Kidney capillary endothelial cell (primary cell): ENCODE data around the gene MPP2.
"Not testable (repeated sequence)": the region's sequence is repeated elsewhere in the genome, so short reads cannot be mapped to it uniquely, and the experiment has no call there.

ENCODE experiments used
- DNase-seq: peaks from one replicate; pipeline ENCODE4 v3.0.0-alpha.2; 2018; ENCODE audit warnings: low spot score

MPP2 gene

DNA sequence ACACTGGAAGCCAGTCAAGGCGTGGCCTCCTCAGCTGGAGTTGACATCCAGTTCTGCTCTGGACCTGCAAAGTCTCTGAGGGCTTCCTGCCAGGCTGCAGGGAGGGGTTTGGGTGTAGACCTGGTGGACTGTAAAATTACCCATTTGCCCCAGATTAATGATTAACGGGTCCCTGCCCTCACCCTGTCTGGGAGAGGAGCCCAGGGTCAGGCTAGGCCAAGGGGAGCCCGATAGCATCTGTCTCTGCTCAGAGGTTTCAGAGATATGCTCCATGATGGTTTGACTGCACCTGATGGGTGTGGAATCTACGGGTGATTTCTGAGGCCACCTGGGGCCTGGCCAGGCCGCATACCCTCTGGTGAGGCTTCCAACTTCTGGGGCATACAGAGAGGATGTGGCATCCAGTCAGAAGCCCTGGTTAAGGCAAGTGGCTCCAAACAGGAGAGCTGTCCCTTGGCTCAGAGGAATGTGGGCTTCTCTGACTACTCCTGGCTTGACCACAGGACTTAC, 23.8 kb upstream of the MPP2 start:
- DNase-seq, result no peak

DNA sequence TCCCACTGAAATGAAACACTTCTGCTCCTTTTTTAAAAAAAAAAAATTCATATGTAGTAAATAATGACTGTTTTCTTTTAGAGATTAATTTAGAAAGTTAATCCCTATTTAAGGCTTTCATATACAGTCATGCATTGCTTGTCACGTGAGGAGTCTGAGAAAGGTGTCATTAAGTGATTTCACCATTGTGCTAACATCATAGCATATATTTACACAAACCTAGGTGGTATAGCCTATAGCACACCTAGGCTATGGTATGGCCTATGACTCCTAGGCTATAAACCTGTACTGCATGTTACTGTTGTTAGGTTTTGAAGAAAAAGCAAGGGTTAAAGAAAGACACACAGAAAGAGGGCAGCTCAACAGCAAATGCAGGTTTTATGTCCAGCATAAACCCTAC, 21.3 kb upstream of the MPP2 start:
- DNase-seq, result no peak

DNA sequence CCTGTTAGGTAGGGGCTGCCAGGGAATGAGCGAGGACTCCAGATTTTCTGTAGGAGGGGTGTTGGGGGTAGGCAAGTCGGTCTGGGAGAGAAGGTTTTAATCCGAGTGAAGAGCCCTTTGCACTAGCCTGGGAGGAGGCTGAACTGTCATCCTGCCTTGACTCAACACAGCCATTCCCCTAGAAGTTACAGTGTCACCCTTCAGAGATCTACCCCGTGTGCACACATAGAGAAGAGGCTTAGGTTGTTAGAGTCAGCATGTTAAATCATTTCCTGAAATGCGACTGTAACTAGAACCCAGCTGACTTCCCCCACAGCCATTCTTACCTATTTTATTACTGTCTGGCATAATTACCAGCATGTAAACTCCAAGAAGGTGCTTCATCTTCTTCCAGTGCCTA, 20.6 kb upstream of the MPP2 start:
- DNase-seq, result not testable (repeated sequence)

DNA sequence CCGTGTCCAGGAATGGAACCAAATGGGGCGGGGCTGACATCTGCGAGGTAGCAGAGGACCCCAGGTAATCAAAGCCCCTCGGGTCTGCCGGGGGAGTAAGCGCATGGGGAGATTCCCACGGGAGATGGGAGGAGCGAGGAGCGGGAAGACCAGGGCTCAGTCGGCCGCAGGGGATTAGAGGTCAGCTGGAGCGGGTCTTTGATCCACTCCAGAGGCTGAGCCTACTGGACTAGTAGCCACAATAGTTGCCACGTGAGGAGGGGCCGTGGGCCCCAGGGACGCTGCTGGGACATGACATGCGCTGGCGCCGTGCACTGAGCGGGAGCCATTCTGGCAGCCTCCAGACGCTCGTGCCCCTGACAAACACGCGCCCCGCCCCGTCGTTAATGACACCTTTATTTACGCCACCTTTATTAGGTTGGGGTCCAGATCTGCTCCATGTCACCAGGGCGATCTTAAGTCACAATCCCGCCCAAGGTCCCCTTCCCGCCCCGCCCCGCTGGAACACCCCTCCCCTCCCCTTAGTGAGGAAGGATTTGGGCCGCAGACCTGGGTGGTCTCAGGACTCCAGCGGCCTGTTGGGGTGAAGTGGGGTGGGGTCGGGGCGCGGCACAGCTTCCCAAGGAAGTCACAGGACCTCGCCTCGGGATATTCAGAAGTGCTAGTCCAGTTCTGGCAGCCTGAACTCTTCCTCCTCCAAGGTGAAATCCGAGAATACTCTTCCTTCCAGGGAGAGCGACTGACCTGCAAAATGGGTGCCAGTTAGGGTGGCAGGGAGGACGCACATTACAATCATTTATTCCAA, 19.9 kb upstream of the MPP2 start:
- no peak for DNase-seq

DNA sequence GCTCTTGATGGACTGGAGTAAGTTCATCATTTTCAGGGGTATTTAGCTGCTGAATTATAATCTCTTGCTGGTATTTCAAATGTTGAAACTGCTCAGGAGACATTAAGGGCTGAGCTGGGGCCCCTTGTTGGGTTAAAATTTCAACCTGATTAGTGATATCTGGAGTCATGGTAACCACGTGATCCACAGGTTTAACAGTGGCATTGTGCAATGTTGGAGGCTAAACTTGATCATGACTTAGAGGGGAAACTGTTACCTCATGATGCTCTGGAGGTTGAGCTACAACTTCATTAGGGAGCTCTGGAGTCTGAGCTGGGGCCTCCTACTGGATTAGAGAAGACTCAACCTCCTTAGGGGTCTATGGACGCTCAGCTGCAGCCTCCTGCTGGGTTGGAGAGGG, 17.2 kb upstream of the MPP2 start:
- no peak for DNase-seq

DNA sequence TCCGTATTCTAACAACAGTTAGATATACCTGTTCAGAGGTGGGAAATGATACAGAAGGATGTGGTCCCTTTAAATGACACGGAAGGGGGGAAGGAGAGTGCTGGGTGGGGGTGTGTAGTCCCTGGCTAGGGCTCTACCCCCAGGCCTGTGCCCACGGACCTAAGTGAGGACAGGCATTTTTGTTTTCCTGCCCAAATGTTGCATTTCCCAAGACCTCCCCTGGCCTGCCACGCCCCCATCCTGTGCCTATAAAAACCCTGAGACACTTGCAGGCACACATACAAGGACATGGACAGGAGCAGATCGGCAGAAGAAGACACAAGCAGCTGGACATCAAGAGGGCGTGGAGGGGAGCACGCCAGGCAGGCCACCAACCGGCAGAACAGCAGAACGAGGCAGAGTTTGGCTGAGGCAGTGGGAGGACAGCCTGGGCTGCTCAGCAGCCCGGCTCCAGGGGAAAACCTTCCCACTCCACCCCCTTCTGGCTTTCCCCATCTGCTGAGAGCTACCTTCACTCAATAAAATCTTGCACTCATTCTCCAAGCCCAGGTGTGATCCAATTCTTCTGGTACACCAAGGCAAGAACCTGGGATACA, 13.3 kb upstream of the MPP2 start:
- DNase-seq, result no peak

DNA sequence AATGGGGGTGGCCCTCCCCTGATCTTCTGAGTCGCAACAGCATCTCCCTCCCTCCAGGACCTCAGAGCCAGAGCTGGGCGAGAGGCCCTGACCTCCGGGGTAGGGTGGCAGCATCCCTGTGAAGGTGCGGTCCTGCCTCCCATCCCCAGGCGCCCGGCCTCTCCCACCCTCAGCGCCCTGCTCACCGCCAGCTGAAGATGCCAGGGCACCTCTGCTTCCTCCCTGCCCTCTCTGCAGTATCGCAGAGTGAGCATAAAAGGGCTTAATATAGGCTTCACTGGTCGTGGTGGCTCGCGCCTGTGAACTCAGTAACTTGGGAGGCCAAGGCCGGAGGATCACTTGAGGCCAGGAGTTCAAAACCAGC, 10.7 kb upstream of the MPP2 start:
- no peak for DNase-seq

DNA sequence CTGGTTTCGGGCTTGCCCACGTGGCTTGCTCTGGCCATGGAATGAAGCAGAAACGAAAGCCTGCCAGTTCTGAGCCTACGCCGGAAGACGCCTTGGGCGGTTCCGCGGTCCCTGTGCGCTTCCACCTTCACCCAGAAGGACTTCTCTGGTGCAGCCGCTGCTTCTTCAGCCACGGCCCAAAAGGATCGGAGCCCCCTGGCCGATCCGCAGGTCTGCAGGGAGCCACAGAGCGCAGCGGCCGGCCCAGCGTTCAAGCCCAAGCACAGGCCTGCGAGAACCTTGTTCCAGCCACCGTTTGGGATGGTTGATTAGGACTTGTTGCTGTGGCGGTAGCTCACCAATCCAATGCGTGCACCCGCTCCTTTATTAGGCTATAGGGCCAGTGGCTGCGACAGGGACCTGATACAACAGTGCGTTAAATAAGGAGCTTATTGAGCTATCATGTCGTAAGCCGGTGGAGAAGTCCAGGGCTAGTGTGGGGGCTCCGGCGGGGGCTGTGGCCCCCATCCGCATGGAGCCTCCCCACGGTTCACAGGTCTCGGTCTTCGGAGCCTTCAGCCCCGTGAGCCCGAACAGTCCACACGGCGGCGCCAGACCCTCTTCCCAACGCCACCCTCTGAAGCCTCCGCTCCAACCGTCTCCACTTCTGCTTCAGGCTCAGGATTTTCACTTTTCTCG, 10.2 kb upstream of the MPP2 start:
- DNase-seq, result no peak

DNA sequence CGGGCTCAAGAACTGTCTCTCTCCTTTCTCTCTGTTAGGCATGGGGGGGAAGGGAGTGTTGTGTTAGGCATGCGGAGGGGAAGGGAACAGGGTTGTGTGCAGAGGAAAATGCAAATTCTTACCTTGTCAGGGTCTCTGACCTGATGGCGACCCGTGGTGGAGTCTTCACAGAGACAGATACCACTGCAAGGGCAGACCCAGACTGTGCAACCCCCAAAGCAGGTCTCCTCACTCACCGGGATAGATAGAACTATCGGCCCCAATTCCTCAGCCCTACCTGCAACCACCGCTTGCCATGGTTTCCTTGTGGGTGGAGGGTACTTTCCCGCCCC, 9.6 kb upstream of the MPP2 start:
- DNase-seq, result no peak

DNA sequence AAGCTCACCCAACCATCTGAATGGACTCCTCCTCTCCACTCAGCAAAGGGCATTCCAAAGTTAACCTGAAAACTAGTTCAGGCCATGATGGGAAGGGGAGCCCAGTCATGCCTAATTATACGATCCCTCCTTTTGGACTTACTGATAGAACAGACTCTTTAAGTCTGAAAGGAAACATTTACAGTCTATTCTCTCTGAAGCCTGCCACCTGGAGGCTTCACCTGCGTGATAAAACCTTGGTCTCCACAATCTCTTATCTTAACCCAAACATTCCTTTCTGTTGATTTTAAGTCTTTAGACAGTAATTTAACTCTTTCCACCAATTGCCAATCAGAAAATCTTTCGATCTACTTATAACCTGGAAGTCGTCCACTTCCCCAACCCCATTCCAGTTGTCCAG, 9.0 kb upstream of the MPP2 start:
- no peak for DNase-seq

DNA sequence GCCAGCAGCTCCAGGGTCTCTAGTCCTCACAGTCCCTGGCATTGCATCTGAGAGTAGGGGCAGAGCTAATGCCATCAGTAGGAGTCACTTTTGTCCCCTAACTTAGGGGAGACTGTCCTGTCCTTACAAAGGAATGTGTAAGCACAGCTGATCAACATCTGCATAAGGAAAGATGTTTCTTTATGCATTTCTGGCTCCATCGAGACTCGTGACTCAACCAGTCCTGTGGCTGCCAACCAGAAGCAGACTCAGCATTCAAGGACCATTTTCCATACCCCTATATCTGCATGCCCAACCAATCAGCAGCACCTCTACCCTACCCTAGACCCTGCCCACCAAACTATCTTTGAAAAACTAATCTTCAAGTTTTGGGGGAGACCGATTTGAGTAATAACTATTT, 8.2 kb upstream of the MPP2 start:
- DNase-seq, result no peak

DNA sequence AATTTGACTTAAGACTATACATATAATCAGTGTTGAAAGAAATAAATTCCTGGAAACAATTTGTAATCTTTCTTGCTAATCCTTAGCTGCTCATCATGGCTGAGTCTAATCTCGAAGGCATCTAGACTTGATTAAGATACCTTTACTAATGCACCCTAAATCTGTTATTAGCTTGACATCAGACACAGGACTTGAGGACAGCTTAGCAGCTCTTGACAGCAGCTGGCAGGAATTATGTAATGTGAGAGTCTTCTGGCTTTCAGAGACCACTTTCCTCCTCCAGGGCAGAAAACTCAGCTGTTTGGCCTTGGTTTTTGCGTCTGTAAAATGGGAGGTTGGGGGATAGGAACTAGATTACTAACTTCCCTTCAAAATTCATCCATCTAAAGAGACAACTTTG, 7.1 kb upstream of the MPP2 start:
- DNase-seq, result no peak

DNA sequence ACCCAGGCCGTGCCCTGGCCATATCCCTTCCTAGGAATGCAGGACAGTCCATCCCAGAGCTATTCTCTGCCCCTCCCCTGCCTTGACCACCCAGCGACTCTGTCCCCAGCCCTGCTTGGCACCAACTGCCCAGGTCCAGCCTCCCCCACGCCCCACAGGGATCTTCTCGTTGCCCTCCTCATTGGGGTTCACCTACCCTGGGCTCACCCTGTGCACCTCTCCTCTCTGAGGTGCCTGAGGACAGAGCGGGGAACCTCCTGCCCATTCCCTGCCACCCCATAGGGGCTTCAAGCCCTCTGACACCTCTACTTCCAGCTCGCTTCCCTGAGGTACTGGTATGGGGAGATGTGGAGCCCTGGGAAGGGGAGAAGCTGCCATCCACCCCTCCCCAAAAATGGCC, 6.2 kb upstream of the MPP2 start:
- no peak for DNase-seq

DNA sequence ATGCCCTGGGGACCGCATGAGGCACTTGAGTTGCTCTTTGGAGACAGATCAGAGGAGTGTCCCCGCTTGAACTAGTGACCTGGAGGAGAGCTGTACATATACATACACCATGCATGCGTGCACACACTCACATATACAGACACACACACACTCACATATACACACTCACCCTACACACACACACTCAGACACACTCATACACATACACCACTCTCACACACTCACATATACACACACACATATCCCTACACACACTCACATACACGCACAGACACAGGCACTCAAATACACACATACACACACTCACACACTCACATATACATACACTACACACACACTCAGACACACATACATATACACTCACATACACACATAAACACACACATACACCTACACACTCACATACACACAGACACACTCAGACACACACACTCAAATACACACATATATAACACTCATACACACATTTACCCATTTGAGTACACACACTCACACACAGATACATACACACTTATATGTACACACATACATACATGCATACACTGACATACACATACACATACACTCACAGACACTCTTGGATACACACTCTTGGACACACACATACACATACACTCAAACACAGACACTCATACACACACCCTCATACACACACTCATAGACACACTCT, 5.4 kb upstream of the MPP2 start:
- DNase-seq, result no peak

DNA sequence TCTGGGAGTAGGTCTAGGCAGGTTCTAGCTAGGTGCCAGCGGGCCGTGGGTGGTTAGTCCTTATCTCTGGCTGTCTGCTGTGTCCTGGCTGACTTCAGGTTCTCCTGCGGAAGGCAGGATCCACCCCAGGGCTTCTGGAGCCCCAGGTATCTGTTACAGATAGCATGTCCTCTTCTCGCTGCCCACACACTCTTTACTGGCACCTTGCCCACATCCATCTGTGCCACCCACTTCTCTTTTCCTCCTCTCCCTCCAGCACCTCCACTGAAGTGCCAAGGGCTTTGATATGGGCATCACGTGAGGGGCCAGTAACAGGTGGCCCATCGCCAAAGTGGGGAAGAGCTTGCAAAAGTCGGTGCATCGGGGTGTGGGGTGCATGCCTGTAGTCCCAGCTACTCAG, 4.6 kb upstream of the MPP2 start:
- DNase-seq, result no peak

DNA sequence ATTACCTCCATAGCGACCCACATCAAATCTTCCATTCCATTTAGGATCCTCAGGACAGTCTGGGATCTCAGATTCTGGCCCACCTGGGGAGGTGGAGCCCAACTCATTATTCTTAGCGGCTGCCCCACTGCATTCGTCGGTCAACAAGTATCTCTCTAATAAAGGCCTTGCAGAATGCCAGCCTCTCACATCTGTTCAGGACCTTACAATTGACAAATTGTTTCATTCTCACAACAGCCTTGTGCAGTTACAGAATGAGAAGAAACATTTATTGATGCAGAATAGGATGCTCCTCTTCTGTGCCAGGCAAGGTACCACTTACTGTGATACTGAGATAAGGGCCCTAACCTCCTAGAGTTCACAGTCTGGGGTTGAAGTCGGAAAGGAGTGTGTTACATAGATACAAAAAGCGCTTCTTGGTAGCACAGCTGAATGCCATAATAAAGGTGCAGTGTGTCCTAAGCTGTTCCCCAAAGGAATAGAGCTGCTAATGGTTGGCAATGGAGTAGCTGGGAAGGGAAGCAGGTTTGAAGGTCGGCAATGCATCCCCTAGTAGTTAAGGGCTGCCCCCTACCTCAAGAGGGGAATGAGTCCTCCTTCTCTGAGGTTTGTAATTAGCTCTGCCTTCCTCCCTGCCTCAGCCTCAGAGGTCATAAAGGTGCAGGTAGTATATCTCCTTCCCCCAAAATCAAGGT, 2.3 kb upstream of the MPP2 start:
- DNase-seq, result no peak

DNA sequence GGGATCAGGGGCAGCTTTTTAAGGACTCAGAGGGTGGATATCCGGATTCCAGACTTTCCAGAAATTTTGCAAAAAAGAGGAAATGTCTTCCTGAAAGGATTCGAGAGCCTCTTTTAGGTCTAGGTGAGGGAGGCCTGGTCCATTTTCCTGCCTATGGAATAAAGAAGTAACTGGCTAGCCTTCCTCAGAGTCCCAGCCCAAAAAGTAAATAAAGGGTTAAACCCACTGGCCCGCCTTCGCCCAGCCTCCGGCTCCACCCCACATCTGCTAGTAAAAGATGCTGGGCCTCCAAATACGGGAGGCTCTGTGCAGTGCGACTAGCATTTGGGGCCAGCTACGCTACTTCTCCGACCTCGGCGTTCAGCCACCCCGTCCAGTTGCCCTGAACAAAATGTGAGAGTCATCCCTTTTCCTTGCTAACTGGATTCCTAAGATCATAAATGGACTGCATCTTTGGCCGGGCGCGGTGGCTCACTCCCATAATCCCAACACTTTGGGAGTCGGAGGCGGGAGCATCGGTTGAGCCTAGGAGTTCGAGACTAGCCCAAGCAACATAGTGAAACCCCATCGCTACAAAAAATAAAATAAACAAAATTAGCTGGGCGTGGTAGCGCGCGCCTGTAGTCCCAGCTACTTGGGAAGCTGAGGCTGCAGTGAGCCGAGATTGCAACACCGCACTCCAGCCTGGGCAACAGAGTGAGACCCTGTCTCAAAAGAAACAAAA, 824 bp upstream of the MPP2 start:
- DNase-seq, result no peak

DNA sequence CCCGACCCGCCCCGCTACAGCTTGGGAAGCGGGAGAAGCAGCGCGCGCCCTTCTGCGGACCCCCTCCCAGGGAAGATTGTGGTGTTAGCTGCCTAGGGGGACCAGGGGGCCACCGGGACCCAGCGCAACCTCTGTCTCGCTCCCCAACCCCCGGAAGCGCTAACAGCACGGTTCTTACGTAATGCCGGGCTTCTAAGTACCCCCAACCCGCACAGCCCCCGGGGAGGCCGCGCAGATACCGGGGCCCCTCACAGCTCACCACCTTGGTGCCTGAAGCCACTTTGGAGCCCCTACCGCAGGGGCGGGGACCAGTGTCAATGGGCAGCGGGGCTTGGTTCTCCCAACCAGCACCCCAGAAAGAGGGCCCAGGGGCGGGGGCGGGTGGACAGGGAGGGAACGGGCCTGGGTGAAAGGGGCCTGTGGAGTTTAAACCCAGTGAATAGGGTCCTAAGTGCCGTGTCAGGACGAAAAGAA, 348 bp downstream of the MPP2 start:
- no peak for DNase-seq

DNA sequence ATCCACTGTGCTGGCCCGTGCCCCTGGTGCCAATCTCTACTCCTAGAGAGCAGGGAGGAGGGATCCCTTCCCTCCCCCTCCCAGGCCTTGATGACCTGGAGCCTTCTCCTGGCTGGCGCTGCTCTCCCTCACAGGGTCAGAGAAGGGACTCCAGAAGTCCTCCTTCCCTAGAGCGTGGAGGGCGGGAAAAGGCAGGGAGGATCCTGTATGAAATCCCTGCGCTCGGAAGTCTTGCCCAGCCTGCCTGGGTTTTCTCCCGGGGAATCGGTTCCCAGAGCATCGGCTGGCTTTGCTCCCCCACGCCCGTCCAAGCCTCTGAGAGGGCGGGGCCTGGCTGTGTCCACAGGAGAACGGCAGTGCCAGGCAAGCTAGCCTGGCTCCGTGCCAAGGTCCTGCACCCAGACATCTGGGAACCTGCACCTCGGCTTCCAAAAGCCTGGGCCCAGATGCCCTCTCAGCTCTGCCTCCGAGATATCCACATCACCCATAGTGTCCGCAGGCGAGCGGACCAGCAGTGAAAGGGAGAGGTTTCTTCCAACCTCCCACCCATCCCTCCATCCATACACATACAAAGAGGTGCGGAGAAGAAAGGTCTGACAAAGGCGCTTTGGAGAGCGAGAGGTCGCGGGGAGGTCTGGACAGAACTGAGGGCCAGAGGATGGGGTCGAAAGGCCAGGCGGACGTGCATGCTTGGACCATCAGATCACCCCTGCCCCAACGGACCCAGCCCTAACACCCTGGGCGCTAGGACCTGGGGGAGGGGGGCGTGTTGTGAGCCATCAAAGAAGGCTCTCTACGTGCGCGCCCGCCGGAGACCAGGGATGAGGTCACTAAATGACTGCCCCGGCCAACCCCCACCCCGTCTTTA, 1.1 kb downstream of the MPP2 start:
- DNase-seq, result no peak

DNA sequence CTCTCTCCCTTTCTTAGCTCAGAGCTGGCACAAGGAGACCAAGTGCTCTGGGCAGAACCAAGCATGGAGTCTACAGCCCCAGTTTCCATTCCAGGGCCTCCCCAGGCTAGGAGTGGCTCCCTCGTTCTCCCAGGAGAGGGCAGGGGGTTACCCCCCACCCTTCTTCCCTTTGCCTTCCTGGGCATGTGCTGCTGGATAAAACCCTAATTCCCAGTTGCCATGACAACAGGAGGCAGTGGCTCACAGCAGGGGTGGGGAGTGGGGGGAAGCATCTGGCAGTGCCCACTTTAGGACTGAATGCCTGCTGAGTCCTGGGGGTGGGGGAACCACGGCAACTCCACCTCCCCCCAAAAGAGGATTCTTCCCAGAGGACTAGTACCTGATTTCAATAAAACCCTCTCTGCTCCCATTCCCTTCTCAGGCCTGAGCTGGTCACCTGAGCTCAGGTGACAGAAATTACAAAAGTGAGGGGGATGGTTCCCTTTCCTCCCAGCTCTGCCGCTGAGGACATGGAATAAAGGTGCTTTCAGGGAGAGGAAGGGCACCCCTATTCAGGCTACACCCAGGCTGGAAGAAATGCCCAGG, 1.8 kb downstream of the MPP2 start:
- no peak for DNase-seq
